Astrocyte (in vitro differentiated cells and primary cell): ENCODE measurements around the gene CKMT1A. TPM values are rescaled to one million over a fixed set of nuclear protein-coding genes. Genes with fewer than 3 reads are reported as not detected.
"Not testable (repeated sequence)": the region's sequence is repeated elsewhere in the genome, so short reads cannot be mapped to it uniquely, and the experiment has no call there.

Source experiments
- DNase-seq: peaks from one replicate; pipeline ENCODE4 v3.0.0-alpha.2; 2010; ENCODE audit warnings: low read depth
- FAIRE-seq: peaks from 2 replicates; lab custom pipeline; 2011; peaks lifted over from hg19 to GRCh38; lab: Jason Lieb, UNC
- H2AFZ ChIP-seq: 2 replicates; pipeline ENCODE4 v1.6.0; 2012; ENCODE audit warnings: low read depth, low read length, inconsistent platforms
- H3K27ac ChIP-seq: 2 replicates; pipeline ENCODE4 v1.5.1; 2011; ENCODE audit warnings: low read depth, low read length, inconsistent platforms
- H3K27me3 ChIP-seq: 2 replicates; pipeline ENCODE4 v1.6.0; 2011; ENCODE audit warnings: low read length, inconsistent platforms; ENCODE audit not compliant: insufficient read depth
- H3K36me3 ChIP-seq: 2 replicates; pipeline ENCODE4 v1.5.1; 2011; ENCODE audit warnings: low read length, inconsistent platforms; ENCODE audit not compliant: insufficient read depth
- H3K4me1 ChIP-seq: 2 replicates; pipeline ENCODE4 v1.5.1; 2011; ENCODE audit warnings: low read length, inconsistent platforms; ENCODE audit not compliant: insufficient read depth
- H3K4me2 ChIP-seq: 2 replicates; pipeline ENCODE4 v1.6.0; 2012; ENCODE audit warnings: low read length, inconsistent platforms
- H3K4me3 ChIP-seq: 2 replicates; pipeline ENCODE4 v1.5.1; 2011; ENCODE audit warnings: low read depth, mild to moderate bottlenecking, low read length, inconsistent platforms; ENCODE audit not compliant: insufficient read depth
- H3K79me2 ChIP-seq: 2 replicates; pipeline ENCODE4 v1.6.0; 2012; ENCODE audit warnings: mild to moderate bottlenecking, low read length, inconsistent platforms; ENCODE audit not compliant: insufficient read depth
- H3K9ac ChIP-seq: 2 replicates; pipeline ENCODE4 v1.6.0; 2012; ENCODE audit warnings: mild to moderate bottlenecking, low read length, inconsistent platforms
- H3K9me3 ChIP-seq: 2 replicates; pipeline ENCODE4 v1.5.1; 2012; ENCODE audit warnings: low read depth, mild to moderate bottlenecking, low read length, inconsistent platforms; ENCODE audit not compliant: insufficient read depth
- H4K20me1 ChIP-seq: 2 replicates; pipeline ENCODE4 v1.6.0; 2012; ENCODE audit warnings: low read length, inconsistent platforms; ENCODE audit not compliant: insufficient read depth
- H3K27ac Mint-ChIP-seq: one replicate; pipeline ENCODE4 v1.8.0; 2021; ENCODE audit warnings: mild to moderate bottlenecking, mixed read lengths; ENCODE audit not compliant: unreplicated experiment
- H3K27me3 Mint-ChIP-seq: one replicate; pipeline ENCODE4 v1.8.0; 2021; ENCODE audit warnings: low read depth, mixed read lengths; ENCODE audit not compliant: unreplicated experiment
- H3K36me3 Mint-ChIP-seq: one replicate; pipeline ENCODE4 v1.8.0; 2021; ENCODE audit warnings: low read depth, mixed read lengths; ENCODE audit not compliant: unreplicated experiment
- H3K4me1 Mint-ChIP-seq: one replicate; pipeline ENCODE4 v1.8.0; 2021; ENCODE audit warnings: low read depth, mixed read lengths; ENCODE audit not compliant: unreplicated experiment
- H3K4me3 Mint-ChIP-seq: one replicate; pipeline ENCODE4 v1.8.0; 2021; ENCODE audit warnings: mild to moderate bottlenecking, moderate library complexity, mixed read lengths; ENCODE audit not compliant: unreplicated experiment
- H3K9me3 Mint-ChIP-seq: one replicate; pipeline ENCODE4 v1.8.0; 2021; ENCODE audit warnings: mild to moderate bottlenecking, mixed read lengths; ENCODE audit not compliant: unreplicated experiment
- EZH2 ChIP-seq: IDR thresholded peaks from 2 replicates; pipeline ENCODE4 v1.6.1; 2012; ENCODE audit warnings: mild to moderate bottlenecking, low read length, inconsistent platforms; ENCODE audit not compliant: insufficient read depth
- total RNA-seq: library from RNA; stranded (reverse); gene quantifications from 2 replicates; pipeline ENCODE4 v1.2.1, GENCODE V29; 2021
- TF ChIP-seq, protein P1 (sequence below): IDR thresholded peaks from 2 replicates; pipeline ENCODE4 v1.5.1; 2011; ENCODE audit warnings: low read depth, mild to moderate bottlenecking, inconsistent platforms, low read length, moderate library complexity; ENCODE audit not compliant: insufficient read depth

Gene CKMT1A
- total RNA-seq, 1 donor from 2014 or later: 1.2 TPM

- Histone ChIP-seq H4K20me1 (no peaks in the 10 kb centered on the region), H2AFZ (no peak overlapping the region), H3K9ac (no peak overlapping the region), H3K4me2 (no peak overlapping the region), H3K4me1 (no peaks in the 10 kb centered on the region), H3K4me3 (no peak overlapping the region), H3K36me3 (no peaks in the 10 kb centered on the region), H3K79me2 (no peaks in the 10 kb centered on the region), H3K27me3 (no peaks in the 10 kb centered on the region), H3K27ac (no peak overlapping the region), H3K9me3 (no peaks in the 10 kb centered on the region)
- Mint-ChIP-seq H3K4me1 (no peaks in the 10 kb centered on the region), H3K9me3 (no peaks in the 10 kb centered on the region), H3K4me3 (no peak overlapping the region), H3K36me3 (no peaks in the 10 kb centered on the region), H3K27ac (no peak overlapping the region), H3K27me3 (peaks cover 6% of the 10 kb centered on the region)
- DNase-seq: no peak
- TF ChIP-seq, protein P1, sequence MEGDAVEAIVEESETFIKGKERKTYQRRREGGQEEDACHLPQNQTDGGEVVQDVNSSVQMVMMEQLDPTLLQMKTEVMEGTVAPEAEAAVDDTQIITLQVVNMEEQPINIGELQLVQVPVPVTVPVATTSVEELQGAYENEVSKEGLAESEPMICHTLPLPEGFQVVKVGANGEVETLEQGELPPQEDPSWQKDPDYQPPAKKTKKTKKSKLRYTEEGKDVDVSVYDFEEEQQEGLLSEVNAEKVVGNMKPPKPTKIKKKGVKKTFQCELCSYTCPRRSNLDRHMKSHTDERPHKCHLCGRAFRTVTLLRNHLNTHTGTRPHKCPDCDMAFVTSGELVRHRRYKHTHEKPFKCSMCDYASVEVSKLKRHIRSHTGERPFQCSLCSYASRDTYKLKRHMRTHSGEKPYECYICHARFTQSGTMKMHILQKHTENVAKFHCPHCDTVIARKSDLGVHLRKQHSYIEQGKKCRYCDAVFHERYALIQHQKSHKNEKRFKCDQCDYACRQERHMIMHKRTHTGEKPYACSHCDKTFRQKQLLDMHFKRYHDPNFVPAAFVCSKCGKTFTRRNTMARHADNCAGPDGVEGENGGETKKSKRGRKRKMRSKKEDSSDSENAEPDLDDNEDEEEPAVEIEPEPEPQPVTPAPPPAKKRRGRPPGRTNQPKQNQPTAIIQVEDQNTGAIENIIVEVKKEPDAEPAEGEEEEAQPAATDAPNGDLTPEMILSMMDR: no peak
- TF ChIP-seq EZH2: no peak
- FAIRE-seq: no peak
These were observed 29.5 kb downstream of the CKMT1A start for GRCh38 chr15:43723151-43723550.

DNA sequence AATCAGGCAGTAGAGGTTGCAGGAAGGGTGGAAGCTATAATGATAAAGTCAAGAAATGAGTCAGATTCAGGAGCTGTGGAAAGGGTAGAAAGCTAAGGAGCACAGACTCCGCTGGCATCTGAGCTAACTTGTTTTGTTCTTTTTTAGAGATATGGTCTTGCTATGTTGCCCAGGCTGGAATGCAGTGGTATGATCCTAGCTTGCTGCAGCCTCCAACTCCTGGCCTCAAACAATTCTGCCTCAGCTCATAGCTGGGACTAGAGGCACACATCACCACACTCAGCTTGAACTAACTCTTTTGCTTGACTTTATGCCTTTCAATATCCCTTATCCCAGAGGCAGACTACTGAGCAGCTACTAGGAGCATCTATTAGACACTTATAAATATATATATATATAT is 32.6 kb downstream of the CKMT1A start:
- H3K4me3 ChIP-seq, H3K4me1 Mint-ChIP-seq, H3K36me3 ChIP-seq, H4K20me1 ChIP-seq, H3K27ac ChIP-seq, H3K27ac Mint-ChIP-seq, H3K9me3 Mint-ChIP-seq, H2AFZ ChIP-seq, FAIRE-seq, H3K9me3 ChIP-seq, DNase-seq, H3K27me3 Mint-ChIP-seq, H3K9ac ChIP-seq, H3K79me2 ChIP-seq, H3K36me3 Mint-ChIP-seq, H3K4me3 Mint-ChIP-seq, H3K4me1 ChIP-seq, H3K27me3 ChIP-seq, H3K4me2 ChIP-seq: not testable (repeated sequence)

DNA sequence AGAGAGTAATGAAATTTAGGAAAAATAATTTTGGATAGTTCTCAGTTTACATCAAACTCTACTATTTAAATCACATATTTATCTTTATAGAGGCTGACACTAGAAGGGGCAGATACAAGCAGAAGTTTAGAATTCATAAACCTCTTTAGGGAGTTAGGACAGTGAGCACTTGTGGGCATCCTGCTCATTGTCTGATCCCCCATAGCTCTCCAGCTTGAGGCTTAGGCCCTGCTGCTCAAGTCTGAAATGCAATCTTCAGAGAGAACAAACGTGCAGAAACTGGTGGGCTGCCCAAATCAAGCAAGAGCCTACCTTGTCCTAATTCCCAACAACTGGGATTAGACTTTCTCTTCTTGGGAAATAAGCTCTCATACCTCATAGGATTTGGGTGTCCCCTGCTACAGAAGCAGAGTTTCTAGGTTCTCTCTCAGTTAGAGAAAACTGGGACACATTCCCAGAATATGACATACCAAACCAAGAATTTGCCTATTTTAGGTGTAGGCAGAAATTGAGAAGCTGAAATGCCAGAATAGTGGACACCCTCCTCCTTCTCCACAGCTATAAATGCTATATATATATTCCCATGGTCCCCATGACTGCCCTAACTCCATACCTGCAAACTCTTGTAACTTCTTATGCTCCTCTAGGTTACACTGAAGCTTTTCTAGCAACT is 34.5 kb downstream of the CKMT1A start:
- H3K27ac Mint-ChIP-seq, H3K36me3 Mint-ChIP-seq, H3K36me3 ChIP-seq, H3K9me3 Mint-ChIP-seq, H2AFZ ChIP-seq, H3K27ac ChIP-seq, H3K4me1 Mint-ChIP-seq, H3K9me3 ChIP-seq, H3K4me1 ChIP-seq, H3K27me3 Mint-ChIP-seq, H3K4me2 ChIP-seq, H4K20me1 ChIP-seq, H3K4me3 ChIP-seq, H3K79me2 ChIP-seq, H3K4me3 Mint-ChIP-seq, H3K9ac ChIP-seq, H3K27me3 ChIP-seq: not testable (repeated sequence)
- DNase-seq: peak; percentile 38
- FAIRE-seq: peak; percentile 95
